HL-60 (cell line): Measurements from ENCODE around the gene SLC45A1.

Source experiments
- DNase-seq, 2 experiments: peaks; one replicate each; pipeline ENCODE4 v3.0.0-alpha.2; 2010 to 2020; ENCODE audit warnings: low read depth in 1 of 2, low spot score in 1 of 2
- H3K27ac ChIP-seq: fragments of 250-450 bp; sonication (Bioruptor Pico); replicated peaks from 2 replicates; pipeline ENCODE4 v1.5.1; 2020; ENCODE audit warnings: mild to moderate bottlenecking, moderate library complexity
- H3K27me3 ChIP-seq: fragments of 250-450 bp; sonication (Bioruptor Pico); 2 replicates; pipeline ENCODE4 v1.5.1; 2021; ENCODE audit warnings: mild to moderate bottlenecking, moderate library complexity; ENCODE audit not compliant: insufficient read depth, poor library complexity, severe bottlenecking
- H3K4me3 ChIP-seq: replicated peaks from 2 replicates; pipeline ENCODE4 v1.5.1; 2011; ENCODE audit warnings: mild to moderate bottlenecking, control low read depth, low read length; ENCODE audit not compliant: insufficient read depth
- CTCF ChIP-seq: IDR thresholded peaks from one replicate; pipeline ENCODE4 v1.5.1; 2011; ENCODE audit warnings: low read length, control low read depth, inconsistent platforms; ENCODE audit not compliant: insufficient read depth
- GABPA ChIP-seq: IDR thresholded peaks from 2 replicates; pipeline ENCODE4 v1.6.1; 2012; ENCODE audit warnings: low read depth
- POLR2AphosphoS5 ChIP-seq: IDR thresholded peaks from 2 replicates; pipeline ENCODE4 v1.6.1; 2012; ENCODE audit warnings: low read depth
- REST ChIP-seq: IDR thresholded peaks from 2 replicates; pipeline ENCODE4 v1.6.1; 2012; ENCODE audit warnings: low read depth; ENCODE audit not compliant: insufficient replicate concordance
- SPI1 ChIP-seq: IDR thresholded peaks from 2 replicates; pipeline ENCODE4 v1.6.1; 2012; ENCODE audit warnings: low read depth, mild to moderate bottlenecking, borderline replicate concordance

The SLC45A1 gene

DNA sequence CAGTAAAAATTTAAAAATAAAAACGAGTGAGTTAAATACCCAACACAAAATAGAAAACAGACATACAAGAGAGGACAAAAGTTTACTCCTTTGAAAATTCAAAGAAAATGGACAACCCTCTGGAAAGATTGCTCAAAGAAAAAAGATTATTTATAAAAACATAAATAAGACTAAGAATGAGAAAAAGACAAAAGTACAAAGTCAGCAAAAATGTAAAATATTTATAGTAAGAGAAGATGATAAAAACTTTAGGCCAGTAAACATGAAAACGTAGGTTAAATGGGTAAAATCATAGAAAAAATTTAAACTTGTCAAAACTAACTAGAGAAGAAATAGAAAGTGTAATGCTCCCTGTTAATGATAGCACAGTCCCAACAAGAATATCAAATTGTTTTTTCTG is 31.9 kb upstream of the SLC45A1 start:
- no peak overlapping the region for H3K27ac ChIP-seq

GRCh38 chr1:8293118-8293517 is 24.8 kb upstream of the SLC45A1 start:
- no peak for DNase-seq
- TF ChIP-seq SPI1, result no peak
- Histone ChIP-seq H3K4me3 (no peak overlapping the region), H3K27me3 (no peaks in the 10 kb centered on the region), H3K27ac (no peak overlapping the region)

More for the DNA sequence above, 31.9 kb upstream of the SLC45A1 start:
- Histone ChIP-seq H3K4me3 (no peak overlapping the region), H3K27me3 (peaks cover 2% of the 10 kb centered on the region)
- TF ChIP-seq CTCF (no peak), REST (no peak), POLR2AphosphoS5 (no peak), SPI1 (no peak), GABPA (no peak)
- DNase-seq, result no peak

DNA sequence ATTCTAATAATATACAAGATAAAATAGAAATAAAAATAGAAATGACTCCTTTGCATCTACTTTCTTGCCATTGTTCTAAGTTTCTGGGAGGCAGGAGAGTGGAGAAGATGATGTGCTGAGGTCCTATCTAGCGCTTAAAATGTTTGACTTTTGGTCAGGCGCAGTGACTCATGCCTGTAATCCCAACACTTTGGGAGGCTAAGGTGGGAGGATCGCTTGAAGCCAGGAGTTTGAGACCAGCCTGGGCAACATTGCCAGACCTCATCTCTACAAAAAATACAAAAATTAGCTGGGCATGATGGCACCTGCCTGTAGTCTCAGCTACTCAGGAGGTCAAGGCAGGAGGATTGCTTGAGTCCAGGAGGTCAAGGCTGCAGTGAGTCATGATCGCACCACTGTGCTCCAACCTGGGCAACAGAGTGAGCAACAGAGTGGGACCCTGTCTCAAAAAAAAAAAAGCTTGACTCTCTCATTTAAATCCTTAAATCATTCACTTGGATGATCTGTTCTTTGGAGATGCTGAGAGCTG is 24.2 kb upstream of the SLC45A1 start:
- H3K27me3 ChIP-seq, result no peaks in the 10 kb centered on the region
- no peak for DNase-seq
- TF ChIP-seq SPI1 (no peak), CTCF (no peak)
- no peak overlapping the region for H3K4me3 ChIP-seq
- no peak overlapping the region for H3K27ac ChIP-seq

GRCh38 chr1:8294170-8294697 is 23.7 kb upstream of the SLC45A1 start:
- Histone ChIP-seq H3K27ac (no peak overlapping the region), H3K4me3 (no peak overlapping the region), H3K27me3 (no peaks in the 10 kb centered on the region)
- TF ChIP-seq GABPA, result no peak
- no peak for TF ChIP-seq SPI1
- no peak for TF ChIP-seq POLR2AphosphoS5
- TF ChIP-seq REST, result no peak
- no peak for TF ChIP-seq CTCF
- no peak for DNase-seq
